ENCODE data around the gene NXPH2. TPM values are rescaled to one million over a fixed set of nuclear protein-coding genes. Genes with fewer than 3 reads are reported as not detected.

NXPH2 gene
- total RNA-seq, 4 donors from 2014 or later: not detected

GRCh38 chr2:138713504-138713903, 66.7 kb downstream of the NXPH2 start:
- no peaks in the 10 kb centered on the region for H3K36me3 ChIP-seq
- H3K4me1 ChIP-seq: peaks cover 3 to 9% of the 10 kb centered on the region in 2 donors
- TF ChIP-seq POLR2A (IDR thresholded peaks at IDR 0.05) (no peak), CTCF (IDR thresholded peaks at IDR 0.05 in 4 of 5, conservative IDR thresholded peaks at IDR 0.05 in 1 of 5) (no peak)
- in situ Hi-C loops (cut with MboI; ENCODE audit: low sequenced_read_pairs in 4 of 4): no loop called here
- no peak for ATAC-seq
- H3K4me3 ChIP-seq: no peak overlapping the region
- H3K27ac ChIP-seq: no peak overlapping the region
- no peaks in the 10 kb centered on the region for H3K9me3 ChIP-seq
- DNase-seq: no peak
- no peaks in the 10 kb centered on the region for H3K27me3 ChIP-seq
- intact Hi-C loops (cut with DNase I; ENCODE audit: low total_unique reads): no loop called here

GRCh38 chr2:138713069-138713496, 67.1 kb downstream of the NXPH2 start:
- in situ Hi-C loops (cut with MboI; ENCODE audit: low sequenced_read_pairs in 4 of 4) (no loop called here), intact Hi-C loops (cut with DNase I; ENCODE audit: low total_unique reads) (no loop called here)
- Histone ChIP-seq H3K9me3 (no peaks in the 10 kb centered on the region), H3K27me3 (no peaks in the 10 kb centered on the region), H3K4me3 (no peak overlapping the region), H3K4me1 (peaks cover 6 to 13% of the 10 kb centered on the region in 2 donors), H3K36me3 (no peaks in the 10 kb centered on the region), H3K27ac (no peak overlapping the region)
- no peak for DNase-seq
- no peak for ATAC-seq
- TF ChIP-seq CTCF (IDR thresholded peaks at IDR 0.05 in 4 of 5, conservative IDR thresholded peaks at IDR 0.05 in 1 of 5): no peak
- TF ChIP-seq POLR2A (IDR thresholded peaks at IDR 0.05): no peak

GRCh38 chr2:138712212-138712979, 67.8 kb downstream of the NXPH2 start:
- DNase-seq (no peak), ATAC-seq (no peak)
- intact Hi-C loops (cut with DNase I; ENCODE audit: low total_unique reads): no loop called here

GRCh38 chr2:138711812-138712211, 68.4 kb downstream of the NXPH2 start:
- Histone ChIP-seq H3K27ac (no peak overlapping the region), H3K4me3 (no peak overlapping the region), H3K4me1 (peaks cover 14 to 24% of the 10 kb centered on the region in 2 donors), H3K27me3 (no peaks in the 10 kb centered on the region), H3K36me3 (no peaks in the 10 kb centered on the region), H3K9me3 (no peaks in the 10 kb centered on the region)
- TF ChIP-seq CTCF (IDR thresholded peaks at IDR 0.05 in 4 of 5, conservative IDR thresholded peaks at IDR 0.05 in 1 of 5): no peak
- TF ChIP-seq POLR2A (IDR thresholded peaks at IDR 0.05): no peak
- no peak for ATAC-seq
- intact Hi-C loops (cut with DNase I; ENCODE audit: low total_unique reads) (no loop called here), in situ Hi-C loops (cut with MboI; ENCODE audit: low sequenced_read_pairs in 4 of 4) (no loop called here)
- DNase-seq: no peak

More at GRCh38 chr2:138712212-138712979, 67.8 kb downstream of the NXPH2 start:
- Histone ChIP-seq H3K27me3 (no peaks in the 10 kb centered on the region), H3K27ac (no peak overlapping the region), H3K9me3 (no peaks in the 10 kb centered on the region), H3K36me3 (no peaks in the 10 kb centered on the region), H3K4me3 (no peak overlapping the region), H3K4me1 (peaks cover 12 to 20% of the 10 kb centered on the region in 2 donors)
- in situ Hi-C loops (cut with MboI; ENCODE audit: low sequenced_read_pairs in 4 of 4): no loop called here
- TF ChIP-seq POLR2A (IDR thresholded peaks at IDR 0.05): no peak
- no peak for TF ChIP-seq CTCF (IDR thresholded peaks at IDR 0.05 in 4 of 5, conservative IDR thresholded peaks at IDR 0.05 in 1 of 5)

All from gastrocnemius medialis (tissue), 4 donors.